ENCODE results near the gene CSTF1. TPM values are rescaled to one million over a fixed set of nuclear protein-coding genes. Genes with fewer than 3 reads are reported as not detected.

The CSTF1 gene
- total and polyA plus RNA-seq, 2 of the 4 experiments (the other 2 are of a cell fraction) = 48.8 to 105 TPM

DNA sequence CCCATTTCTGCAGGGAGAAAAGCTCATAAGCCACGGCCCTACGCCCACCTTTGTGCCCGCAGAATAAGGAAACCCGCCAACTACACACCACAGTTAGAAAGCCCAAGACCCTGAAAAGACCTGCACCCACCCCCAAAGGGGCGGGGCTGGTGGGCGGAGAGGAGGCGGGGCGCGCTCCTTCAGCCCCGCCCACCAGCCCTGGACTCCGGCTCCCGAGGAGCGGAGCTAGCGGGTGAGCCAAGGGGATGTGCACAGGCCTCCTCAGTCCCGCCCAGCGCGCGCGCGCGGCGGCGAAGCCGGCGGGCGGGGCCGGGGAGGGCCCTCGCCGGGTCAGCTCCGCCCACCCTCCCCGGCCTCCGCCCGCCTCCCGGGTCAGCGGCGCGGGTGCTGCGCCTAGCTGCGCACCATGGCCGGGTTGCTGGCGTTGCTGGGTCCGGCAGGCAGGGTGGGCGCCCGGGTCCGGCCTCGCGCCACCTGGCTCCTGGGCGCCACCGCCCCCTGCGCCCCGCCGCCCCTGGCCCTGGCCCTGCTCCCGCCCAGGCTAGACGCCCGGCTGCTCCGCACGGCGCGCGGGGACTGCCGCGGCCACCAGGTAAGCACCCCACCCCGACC lies 33.7 kb upstream of the CSTF1 start, which contains the start of gene FAM210B:
Gene FAM210B, plus strand, starts transcription at position 375 of the 612 bp plus-strand sequence. Its CDS starts 32 bp downstream, at position 407.
- 3% methylated on average over 16 of the region's 63 CpGs; no CpG with 5 or more reads in 1 of the 2 experiments for WGBS, 2 experiments (ENCODE audit: extremely low coverage in 2 of 2, insufficient read length in 1 of 2)
- no peaks in the 10 kb centered on the region for H3K9me3 ChIP-seq (ENCODE audit: control insufficient read depth, insufficient read depth, low read length)
- peak within 1 kb of the TSS; percentile 96 for H2AFZ ChIP-seq (replicated peaks; ENCODE audit: low read length, poor library complexity)
- intact Hi-C loops (cut with micrococcal nuclease) = no loop called here
- no peak within 1 kb of the TSS; the same call in 2 of the 3 replicates for H2BK15ac ChIP-seq (ENCODE audit: low read depth, low read length)
- peaks cover 13% of the 10 kb centered on the region for H3K9me1 ChIP-seq (ENCODE audit: insufficient read depth, low read length)
- peaks cover 8% of the 10 kb centered on the region for H3K4me1 ChIP-seq (ENCODE audit: control insufficient read depth, insufficient read depth, low read length)
- H3K23ac ChIP-seq (ENCODE audit: low read depth, low read length) = peak within 1 kb of the TSS; percentile 92
- ChIA-PET CTCF (interaction anchor here (0.5 to 1.0 kb wide), 3 partner anchors 9 to 76 kb away, joined by 3 to 4 read pairs (median 3); no protein-coding TSS in a partner anchor), POLR2A (ENCODE audit: unreplicated experiment) (no interaction called here)
- peak; percentile 87 for DNase-seq
- peak within 1 kb of the TSS; percentile 7 for H2AK5ac ChIP-seq (ENCODE audit: low read depth, low read length)
- in situ Hi-C loops (cut with MboI; ENCODE audit: low sequenced_read_pairs) = loop anchor here (25.0 kb wide), 1 partner anchor 429 kb away; no protein-coding TSS in a partner anchor
- H2BK120ac ChIP-seq (ENCODE audit: low read depth, low read length) = peak within 1 kb of the TSS; percentile 4; the same call in 1 of the 2 replicates
- H2AK9ac ChIP-seq (replicated peaks; ENCODE audit: low read depth, low read length, poor library complexity) = peak within 1 kb of the TSS; percentile 94
- H3K79me1 ChIP-seq (ENCODE audit: low read depth in 1 of 2, low read length in 2 of 2) = peaks cover 29 to 36% of the 10 kb centered on the region in 2 experiments
- H3K27me3 ChIP-seq (ENCODE audit: control insufficient read depth, insufficient read depth, low read length) = no peaks in the 10 kb centered on the region
- H2BK20ac ChIP-seq (ENCODE audit: low read depth, low read length) = no peak within 1 kb of the TSS
- H4K91ac ChIP-seq (ENCODE audit: insufficient read depth, low read depth, low read length) = peak within 1 kb of the TSS; percentile 71
- H3K14ac ChIP-seq (replicated peaks; ENCODE audit: low read depth, low read length) = peak within 1 kb of the TSS; percentile 42
- peak within 1 kb of the TSS; percentile 66 for H3K56ac ChIP-seq (ENCODE audit: extremely low read depth, insufficient read depth, low read length)
- no peak for TF ChIP-seq SMC3 (IDR thresholded peaks at IDR 0.05; ENCODE audit: low read depth, low read length)
- peak; percentile 64; the same call in 1 of the 2 replicates for TF ChIP-seq MAZ (IDR thresholded peaks at IDR 0.05; ENCODE audit: borderline replicate concordance, low read depth, low read length)
- TF ChIP-seq, protein P1, sequence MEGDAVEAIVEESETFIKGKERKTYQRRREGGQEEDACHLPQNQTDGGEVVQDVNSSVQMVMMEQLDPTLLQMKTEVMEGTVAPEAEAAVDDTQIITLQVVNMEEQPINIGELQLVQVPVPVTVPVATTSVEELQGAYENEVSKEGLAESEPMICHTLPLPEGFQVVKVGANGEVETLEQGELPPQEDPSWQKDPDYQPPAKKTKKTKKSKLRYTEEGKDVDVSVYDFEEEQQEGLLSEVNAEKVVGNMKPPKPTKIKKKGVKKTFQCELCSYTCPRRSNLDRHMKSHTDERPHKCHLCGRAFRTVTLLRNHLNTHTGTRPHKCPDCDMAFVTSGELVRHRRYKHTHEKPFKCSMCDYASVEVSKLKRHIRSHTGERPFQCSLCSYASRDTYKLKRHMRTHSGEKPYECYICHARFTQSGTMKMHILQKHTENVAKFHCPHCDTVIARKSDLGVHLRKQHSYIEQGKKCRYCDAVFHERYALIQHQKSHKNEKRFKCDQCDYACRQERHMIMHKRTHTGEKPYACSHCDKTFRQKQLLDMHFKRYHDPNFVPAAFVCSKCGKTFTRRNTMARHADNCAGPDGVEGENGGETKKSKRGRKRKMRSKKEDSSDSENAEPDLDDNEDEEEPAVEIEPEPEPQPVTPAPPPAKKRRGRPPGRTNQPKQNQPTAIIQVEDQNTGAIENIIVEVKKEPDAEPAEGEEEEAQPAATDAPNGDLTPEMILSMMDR (conservative IDR thresholded peaks at IDR 0.05; ENCODE audit: low read depth, low read length) = no peak
- peak within 1 kb of the TSS; percentile 51 for H3K27ac ChIP-seq (ENCODE audit: insufficient read depth, low read length)
- peaks cover 4% of the 10 kb centered on the region; the same call in 1 of the 2 replicates for H4K20me1 ChIP-seq (ENCODE audit: insufficient read depth, low read length)
- H3K18ac ChIP-seq (ENCODE audit: low read depth, low read length) = peak within 1 kb of the TSS; percentile 27
- H3K9ac ChIP-seq (ENCODE audit: low read depth, low read length) = peak within 1 kb of the TSS; percentile 91
- peak within 1 kb of the TSS; percentile 96 for H3K4me2 ChIP-seq (ENCODE audit: low read depth, low read length)
- BruUV-seq (replicated peaks) = no TSS peak
- dilution Hi-C loops (cut with HindIII; ENCODE audit: low sequenced_read_pairs, unreplicated experiment) = no loop called here
- H3K4ac ChIP-seq (ENCODE audit: low read depth, low read length) = peak within 1 kb of the TSS; percentile 74
- H2BK5ac ChIP-seq (ENCODE audit: low read depth, low read length, poor library complexity, severe bottlenecking) = peak within 1 kb of the TSS; percentile 53
- peak; percentile 99 for ATAC-seq (ENCODE audit: low read depth)
- peak within 1 kb of the TSS; percentile 40 to 90; a peak in 3 of 4 replicates for H4K8ac ChIP-seq (ENCODE audit: low read depth in 2 of 2, low read length in 2 of 2)
- H4K5ac ChIP-seq (ENCODE audit: low read depth, low read length) = peak within 1 kb of the TSS; percentile 14
- H3K4me3 ChIP-seq (ENCODE audit: insufficient read depth, low read depth, low read length) = peak within 1 kb of the TSS; percentile 77
- H3K36me3 ChIP-seq (ENCODE audit: control insufficient read depth, insufficient read depth, low read length) = 0 out of 2 replicates have a peak, but pooled peaks cover 1% of the 10 kb centered on the region
